Astrocyte of the hippocampus (primary cell): ENCODE data around the gene PLCL1.
"Not testable (repeated sequence)": the region's sequence is repeated elsewhere in the genome, so short reads cannot be mapped to it uniquely, and the experiment has no call there.

Source experiments
- DNase-seq: peaks from one replicate; pipeline ENCODE4 v3.0.0; 2011; ENCODE audit warnings: low read depth, low spot score

PLCL1 gene

DNA sequence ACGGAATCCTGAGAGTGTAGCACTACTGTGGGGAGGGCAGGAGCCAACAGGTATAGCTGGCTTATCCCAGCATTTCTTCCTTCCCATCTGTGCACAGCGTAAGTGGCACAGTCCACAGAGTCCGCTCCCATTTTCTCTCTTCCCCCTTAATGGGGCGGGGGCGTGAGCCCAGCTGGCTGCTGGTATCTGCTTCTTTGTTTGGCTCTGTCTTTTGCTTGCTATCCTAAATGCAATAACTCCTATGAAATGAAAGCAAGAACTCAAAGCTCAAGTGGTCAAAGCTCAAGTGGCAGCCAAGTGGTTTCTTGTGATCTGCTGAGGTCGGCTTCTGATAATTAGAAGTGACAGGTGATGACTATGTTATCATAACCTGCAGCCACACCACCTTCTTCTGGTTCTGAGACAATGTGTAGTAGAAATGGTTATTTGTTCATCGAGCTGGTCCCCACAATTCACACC is 192.7 kb downstream of the PLCL1 start:
- DNase-seq, result no peak

DNA sequence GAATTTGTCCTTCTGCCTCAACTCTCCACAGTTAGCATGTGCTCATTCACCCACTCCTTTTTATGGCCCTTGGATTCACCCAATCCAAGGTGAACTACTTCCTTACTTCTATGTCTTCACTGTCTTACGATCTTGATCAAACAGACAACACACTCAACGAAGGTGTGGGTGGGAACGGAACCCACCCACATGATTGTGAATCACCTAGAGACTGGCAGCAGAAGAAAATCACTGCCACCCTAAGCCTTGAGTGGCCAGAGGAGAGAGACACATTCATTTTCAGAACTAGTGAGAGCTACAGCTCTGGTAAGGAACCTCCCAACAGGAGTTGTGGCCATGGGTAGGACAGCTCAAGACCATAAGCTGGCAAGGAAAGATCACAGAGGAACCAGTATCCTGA is 194.3 kb downstream of the PLCL1 start:
- no peak for DNase-seq

DNA sequence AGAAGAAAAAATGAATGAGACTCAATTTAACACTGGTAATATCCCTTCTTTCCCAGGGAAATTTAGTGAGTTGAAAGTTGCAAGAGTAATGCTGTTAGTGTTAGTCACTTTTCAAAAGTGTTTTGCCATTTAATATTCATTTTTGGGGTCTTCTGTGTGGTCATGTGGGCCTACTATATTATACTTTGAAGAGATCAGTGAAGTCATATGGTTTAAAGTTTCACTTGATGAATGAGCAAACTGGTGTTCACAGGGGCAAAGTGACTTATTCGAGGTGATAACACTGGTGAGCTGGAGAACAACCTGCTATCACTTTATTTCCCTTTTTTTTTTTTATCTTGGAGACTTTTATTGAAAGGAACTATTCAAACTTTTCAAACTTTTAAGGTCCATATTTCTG is 196.0 kb downstream of the PLCL1 start:
- DNase-seq, result no peak

DNA sequence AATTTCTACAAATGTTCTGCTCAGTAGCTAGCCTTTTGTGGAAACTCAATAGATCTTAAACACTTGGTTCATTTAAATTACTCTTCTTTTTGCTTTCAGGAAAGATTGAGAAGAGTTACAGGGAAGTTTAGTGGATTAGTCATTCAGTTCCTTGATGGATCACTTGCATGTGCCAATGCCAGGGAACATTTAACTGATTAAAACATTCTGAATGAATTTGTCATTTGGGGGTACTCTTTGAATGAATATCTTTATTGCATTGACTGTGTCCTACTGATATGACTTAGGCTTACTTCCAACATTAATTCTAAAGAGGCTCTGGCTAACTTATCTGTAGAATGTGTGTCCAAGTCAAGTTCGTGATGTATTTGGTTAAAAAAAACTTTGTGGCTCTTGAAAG is 199.8 kb downstream of the PLCL1 start:
- peak; percentile 52 for DNase-seq

DNA sequence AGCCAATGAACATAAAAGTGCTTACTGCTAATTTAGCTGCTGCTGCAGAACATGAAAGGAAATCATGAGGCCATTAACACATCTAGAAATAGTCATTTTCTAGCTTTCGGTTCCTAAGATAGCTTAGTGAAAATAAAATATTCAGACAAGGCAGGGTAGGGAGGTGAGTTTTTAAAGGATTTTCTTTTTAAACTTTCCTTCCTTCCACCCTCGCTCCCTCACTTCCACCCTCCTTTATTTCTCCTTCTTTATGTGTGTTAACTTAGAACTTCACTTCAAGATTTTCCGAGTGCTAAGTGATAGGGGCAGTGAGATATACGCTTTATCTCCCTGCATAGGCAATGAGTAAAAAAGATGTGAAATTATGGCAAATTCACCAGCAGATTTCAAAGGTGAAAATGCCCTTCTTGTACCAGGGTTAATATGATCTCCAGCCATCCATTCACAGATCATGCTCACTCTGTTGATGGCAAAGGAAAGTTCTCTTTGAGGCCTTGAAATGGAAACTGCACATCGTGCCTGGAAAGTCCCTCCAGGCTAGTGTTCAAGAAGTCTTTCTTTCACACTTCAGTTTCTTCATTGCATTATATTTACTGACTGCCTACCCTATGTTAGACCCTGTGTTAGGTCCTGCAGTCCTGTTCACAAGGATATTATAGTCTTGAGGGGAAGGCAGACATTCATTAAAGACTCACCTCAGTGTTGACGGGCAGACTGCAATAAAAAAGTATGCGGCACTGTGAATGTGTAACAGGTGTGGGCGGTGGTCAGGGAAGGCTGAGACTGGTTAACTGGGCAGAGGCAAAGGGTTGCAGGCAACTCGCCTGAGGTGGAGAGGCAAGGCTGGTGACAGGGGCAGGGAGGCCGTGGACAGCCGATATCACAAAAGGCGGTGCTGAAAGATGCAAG is 200.8 kb downstream of the PLCL1 start:
- no peak for DNase-seq

DNA sequence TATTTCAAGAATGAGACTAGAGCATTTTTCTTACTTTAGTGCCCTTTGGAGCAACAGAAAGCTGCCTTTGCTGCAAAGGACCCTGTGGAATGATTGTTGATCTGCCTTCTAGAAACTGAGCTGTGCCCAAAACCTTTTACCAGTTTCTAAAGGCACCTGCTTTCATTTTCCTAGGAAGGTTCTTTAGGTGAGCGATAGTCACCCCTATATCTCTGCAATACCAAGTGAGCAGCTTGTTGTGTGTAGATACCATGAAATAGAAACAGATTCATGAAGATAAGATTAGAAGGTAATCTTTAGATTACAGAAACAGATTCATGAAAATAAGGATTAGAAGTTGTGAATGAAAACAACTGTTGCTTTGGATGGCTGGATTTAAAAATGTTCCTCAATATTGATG is 202.3 kb downstream of the PLCL1 start:
- DNase-seq, result no peak

DNA sequence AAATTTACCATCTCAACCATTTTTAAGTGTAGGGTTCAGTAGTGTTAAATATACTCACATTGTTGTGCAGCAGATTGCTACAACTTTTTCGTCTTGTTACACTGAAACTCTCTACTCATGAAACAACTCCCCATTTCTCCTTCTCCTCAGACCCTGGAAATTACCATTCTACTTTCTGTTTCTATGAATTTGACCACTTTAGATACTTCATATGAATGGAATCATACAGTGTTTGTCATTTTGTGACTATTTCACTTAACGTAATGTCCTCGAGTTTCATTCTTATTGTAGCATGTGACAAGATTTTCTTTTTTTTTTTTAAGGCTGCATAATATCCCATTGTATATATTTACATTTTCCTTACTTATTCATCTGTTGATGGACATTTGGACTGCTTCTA is 203.8 kb downstream of the PLCL1 start:
- DNase-seq, result no peak

DNA sequence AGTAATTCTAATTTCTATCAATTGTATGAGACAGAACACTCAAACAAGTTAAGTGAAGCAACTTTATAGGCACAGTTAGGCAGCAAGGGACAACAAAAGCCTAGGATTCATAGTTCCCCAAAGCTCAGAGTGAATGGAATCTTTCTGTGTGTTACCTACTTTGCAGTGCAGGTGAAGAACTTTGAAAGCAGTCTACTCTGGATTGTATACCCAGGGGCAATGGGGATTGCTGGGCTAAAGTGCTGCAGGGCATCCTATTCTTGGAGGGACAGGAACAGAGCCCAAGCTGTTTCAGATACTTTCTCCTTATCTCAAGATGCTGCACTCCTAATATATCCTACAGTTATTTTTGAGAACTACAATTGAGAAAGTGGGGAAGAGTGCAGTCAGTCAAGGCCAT is 207.6 kb downstream of the PLCL1 start:
- DNase-seq, result no peak

DNA sequence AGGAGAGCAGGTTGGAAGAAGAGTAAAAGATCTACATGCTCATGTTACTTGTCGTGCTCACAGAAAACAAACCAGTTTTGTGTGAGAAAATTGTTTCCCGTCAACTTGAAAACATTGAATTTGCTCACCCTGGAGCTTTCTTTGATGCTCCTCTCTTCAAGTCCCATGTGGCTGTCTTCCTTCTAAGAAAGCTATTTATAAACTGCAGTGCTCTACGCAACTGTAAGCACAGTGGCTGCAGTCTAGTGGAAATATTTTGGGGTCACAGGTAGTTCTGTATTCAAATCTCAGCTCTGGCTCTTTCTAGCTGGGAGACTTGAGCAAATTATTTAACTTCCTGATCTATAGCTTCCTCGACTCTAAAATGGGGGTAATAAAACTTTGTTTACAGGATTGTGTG is 211.8 kb downstream of the PLCL1 start:
- DNase-seq, result no peak

DNA sequence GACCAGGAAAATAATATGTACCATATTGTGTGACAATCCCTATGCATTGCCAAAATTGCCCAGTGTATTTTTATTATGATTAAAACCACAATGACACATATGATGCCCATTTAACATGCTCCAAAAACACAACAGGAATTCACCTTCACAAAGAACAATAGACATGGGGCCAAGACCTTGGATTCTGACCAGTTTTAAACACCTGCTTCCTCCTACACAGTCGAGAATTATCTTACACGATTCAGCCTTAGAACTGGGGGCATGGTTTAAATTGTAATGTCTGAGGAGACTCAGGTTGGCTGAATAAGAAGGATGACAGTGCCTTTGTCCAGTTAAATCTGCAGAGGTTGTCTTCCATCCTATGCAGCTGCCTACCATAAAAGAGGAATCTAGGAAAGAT is 212.7 kb downstream of the PLCL1 start:
- no peak for DNase-seq

DNA sequence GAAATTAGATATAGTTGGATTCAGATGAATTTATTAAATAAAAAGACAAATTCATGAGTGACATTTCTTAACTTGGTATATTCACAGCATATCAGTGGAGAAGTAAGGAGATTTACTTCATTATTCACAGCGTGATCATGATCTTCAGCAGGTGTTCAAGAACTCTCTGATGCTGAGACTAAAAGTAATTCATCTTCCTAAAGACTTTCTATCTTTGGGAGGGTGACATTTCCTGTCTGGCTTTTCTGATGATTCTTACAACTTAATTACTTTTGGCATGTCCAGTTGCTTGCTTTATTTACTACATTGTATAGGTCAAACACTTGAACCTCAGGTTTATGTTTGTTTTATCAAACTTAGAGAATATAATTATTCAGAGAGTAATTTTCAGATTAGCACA is 224.6 kb downstream of the PLCL1 start:
- DNase-seq, result no peak

DNA sequence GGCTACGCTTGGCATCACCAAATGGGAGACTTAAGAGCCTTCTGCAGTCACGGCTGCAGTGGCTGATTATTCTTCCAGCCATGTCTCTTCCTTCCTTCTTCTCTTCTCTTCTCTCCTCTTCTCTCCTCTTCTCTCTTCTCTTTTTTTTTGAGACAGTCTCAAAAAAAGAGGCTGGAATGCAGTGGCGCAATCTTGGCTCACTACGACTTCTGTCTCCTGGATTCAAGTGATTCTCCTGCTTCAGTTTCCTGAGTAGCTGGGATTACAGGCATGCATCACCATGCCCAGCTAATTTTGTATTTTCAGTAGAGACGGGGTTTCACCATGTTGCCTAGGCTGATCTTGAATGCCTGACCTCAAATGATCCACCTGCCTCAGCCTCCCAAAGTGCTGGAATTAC is 225.2 kb downstream of the PLCL1 start:
- DNase-seq, result not testable (repeated sequence)

DNA sequence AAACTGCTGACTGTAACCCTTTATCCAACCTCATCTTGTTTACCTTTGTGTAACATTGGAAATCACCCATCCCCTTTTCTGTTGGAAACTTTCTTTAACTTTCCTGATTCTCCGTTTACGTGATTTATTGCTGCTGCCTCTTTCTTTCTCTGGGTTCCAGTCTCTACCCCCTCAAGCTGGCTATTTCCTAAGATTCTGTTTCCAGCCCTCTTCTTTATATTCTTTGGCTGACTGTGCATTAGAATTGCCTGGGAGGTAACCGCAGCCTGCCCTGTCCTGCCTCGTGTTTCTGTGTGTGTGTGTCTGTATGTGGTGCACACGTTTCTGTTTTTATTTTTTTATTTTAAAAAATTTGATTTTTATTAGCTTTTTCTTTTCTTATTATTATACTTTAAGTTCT is 229.2 kb downstream of the PLCL1 start:
- DNase-seq, result no peak

DNA sequence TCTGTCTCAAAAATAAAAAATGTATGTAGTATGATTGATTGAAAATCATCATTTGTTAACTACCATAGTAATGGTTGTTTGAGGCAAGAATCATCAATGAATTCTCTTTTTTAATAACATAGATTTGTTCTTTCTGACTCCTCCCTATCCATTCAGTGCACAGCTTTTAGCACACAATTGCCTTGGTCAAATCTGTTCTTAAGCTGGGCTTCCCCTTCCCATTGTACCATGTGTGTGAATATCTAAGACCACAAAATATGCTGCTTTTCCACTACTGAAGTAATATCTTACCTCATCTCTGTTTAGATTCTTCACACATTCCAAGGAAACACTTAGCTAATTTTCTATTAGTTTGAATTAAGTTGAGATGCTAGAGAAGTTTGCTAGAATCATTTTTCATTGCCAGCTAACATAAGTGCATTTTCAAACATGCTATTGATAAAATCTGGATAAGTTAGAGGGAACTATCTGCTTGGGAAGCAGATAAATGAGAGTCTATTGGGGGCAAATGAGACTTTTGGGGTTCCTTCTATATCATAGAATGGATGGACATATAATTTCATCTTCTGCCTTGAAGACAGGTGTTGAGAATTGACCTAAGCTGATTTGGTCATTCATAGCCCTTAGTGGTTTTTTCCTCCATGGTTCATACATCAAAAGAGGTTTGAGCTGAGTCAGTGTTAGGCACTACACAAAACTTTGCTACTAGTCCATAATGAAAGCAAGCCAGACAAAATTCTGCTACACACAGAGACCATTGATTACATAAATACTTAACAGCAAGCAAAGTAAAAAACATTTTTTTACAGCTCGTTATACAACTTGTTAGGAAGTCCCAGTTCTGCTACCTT is 231.9 kb downstream of the PLCL1 start:
- no peak for DNase-seq

DNA sequence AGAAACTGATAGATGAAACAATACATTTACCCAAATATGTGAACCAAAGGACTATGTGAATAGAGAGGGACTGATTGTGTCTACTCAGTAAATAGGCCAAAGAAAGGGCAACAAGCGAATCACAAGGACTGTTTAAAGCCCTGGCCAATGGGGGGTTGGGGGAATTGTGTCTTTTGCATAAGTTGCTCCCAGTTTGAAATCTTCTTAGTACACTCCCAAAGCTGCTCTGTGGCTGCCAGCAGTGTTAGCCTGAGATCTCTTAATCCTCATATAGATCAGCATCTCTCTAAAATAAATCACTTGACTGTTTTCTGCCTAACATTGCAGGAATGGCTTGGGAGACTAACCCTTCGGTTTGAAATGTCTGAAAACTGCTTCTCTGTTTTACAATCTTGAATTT is 236.4 kb downstream of the PLCL1 start:
- no peak for DNase-seq

DNA sequence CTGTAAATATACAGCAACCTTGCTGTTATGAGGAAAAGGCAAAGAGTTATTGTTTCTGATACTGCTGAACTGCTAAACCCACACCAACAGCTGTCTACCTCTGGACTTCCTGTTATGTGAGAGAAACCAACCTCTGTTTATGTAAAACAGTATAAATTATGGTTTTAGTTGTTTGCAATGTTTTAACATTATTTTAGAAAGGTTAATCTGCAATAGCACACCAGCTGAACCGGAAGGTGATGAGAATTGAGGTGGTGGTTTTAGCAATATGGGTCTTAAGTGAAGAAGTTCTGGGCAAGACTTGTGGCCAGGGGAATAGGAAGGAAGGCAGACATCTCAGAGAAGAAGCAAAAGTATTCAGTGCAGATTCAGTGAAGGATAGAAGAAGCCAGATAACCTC is 237.8 kb downstream of the PLCL1 start:
- no peak for DNase-seq

DNA sequence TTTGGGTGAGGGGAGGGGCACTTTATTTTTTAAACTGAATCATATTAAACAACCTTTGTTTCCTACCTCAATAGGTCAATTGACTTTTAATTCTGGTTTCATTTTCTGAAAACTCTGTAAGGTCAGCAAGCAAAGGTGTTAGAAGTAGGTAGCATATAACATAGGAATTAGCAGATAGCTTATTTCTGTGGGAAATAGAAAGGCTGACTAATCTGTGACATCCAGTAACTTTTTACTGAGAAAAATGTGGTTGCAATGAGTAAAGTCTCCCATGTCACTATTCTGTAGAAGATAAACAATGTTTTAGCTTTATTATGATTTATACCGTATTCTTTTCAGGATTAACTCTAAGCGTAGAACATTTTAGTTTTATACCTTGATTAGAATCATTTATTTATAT is 240.4 kb downstream of the PLCL1 start:
- DNase-seq, result no peak

DNA sequence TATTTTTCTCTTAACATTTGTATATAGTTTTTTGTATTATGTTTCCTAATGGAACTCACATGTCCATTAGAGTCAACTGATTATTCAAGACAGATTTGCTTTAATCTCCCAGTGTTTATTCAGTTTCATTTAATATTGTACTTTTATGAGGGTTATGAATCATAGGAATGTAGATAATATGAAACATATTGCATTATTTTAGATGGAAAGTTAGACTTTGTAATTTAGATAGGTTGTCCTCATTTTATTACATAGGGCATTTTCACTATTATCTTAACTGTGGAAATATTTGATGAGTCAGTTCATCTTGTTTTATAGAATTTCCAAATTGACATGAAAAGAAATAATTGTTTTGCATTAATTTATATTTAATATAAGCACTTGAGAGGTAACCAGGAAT is 240.8 kb downstream of the PLCL1 start:
- no peak for DNase-seq

DNA sequence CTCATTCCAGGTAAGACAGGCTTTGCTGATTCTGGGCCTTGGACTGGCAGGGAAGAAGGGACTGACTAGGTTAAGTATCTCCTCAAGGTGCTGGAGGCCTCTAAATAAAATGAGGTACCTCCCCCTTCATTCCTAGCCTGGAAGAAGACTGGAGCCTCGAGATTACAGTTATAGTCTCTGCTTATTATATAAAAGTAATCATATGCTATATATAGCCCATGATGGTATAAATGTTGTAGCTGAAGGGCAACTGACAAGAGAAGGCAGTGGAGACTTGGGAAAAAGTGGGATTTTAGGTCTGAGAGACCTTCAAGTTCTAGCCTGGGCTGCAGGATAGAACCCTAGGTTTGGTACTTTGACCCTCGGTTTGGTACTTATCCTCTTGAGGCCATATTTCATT is 248.3 kb downstream of the PLCL1 start:
- no peak for DNase-seq

DNA sequence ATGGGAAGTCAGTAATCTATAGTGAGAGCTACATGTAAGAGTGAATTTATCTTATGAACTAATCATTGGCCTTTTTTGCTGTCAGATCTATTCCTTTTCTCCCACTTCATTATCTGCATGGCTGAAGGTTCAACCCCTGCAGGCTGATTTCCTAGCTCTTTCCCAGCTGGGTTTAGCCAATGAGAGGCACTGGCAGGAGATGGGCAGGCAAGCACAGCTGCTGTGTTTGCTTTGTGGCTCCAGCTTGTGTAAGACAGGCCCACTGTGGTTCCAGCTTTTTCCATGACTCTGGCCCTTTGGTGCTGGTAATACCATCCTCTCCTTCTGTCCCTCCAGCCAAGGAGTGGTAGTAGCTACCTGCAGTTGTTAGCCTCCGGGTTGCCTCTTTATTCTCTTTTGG is 248.8 kb downstream of the PLCL1 start:
- DNase-seq, result no peak

DNA sequence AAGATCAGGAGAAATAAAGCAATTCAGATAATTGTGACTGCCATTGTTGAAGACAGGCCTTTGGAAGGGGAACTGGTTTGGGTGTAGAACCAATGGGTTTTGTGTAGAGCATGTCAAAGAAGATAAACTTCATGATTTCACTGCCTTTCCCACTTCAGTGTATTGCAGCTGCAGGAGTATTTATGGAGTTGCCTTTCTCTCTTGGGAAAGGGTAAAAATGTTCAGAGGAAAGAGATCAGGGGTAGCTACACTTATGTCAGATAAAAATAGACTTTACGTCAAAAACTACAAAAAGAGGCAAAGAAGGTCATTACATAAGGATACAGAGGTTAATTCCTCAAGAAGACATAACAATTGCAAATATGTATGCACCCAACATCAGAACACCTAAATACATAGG is 249.4 kb downstream of the PLCL1 start:
- no peak for DNase-seq

DNA sequence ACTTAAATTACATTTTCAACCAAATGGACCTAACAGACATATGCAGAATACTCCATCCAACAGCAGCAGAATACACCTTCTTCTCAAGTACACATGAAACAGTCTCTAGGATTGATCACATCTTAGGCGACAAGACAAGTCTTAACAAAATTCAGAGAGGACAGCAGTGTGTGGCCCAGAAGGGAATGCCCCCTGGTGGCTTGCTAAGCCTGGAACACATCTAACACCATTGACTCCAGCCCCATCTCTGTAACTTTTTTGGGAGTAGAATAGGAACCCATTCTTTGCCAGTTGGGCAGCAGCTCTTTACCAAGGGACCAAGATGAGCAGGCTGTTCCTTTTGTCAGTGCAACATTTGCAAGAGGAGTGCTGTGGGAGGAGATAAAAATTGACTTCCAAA is 249.9 kb downstream of the PLCL1 start:
- DNase-seq, result peak; percentile 23

DNA sequence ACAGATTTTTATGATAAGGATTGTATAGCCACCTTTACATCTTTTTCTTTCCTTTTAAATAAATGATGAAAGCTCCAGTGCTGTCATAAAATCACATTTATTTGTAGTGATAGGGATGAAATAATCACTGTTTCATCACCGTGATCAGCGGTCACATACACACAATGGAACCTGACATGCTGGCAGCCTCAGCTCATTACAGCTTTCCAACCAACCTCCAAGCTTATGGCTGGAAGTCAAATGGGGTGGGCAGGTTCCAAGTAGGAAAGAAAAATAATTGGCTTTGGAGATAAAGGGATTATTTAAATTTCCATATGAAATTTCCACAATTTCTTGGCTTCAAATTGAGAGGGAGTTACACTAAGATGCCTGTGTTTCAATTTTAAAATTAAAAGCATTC is 251.3 kb downstream of the PLCL1 start:
- DNase-seq, result peak; percentile 60
